Gastroesophageal sphincter (tissue), 4 donors: Measurements from ENCODE around the gene RNF113B. TPM values are rescaled to one million over a fixed set of nuclear protein-coding genes. Genes with fewer than 3 reads are reported as not detected.

Source experiments
- ATAC-seq: fragments of 150-250 bp; one replicate; pipeline ENCODE4 v1.9.1; 2016; ENCODE audit warnings: mild to moderate bottlenecking, moderate library complexity
- H3K27ac ChIP-seq, 4 donors: fragments of 200-600 bp; sonication (generic) in 3 of 4; 1 replicate in 3 of 4; 2 replicates in 1 of 4; pipeline ENCODE4 v1.5.1; 2016 to 2019
- H3K27me3 ChIP-seq: fragments of 200-600 bp; sonication (generic); one replicate; pipeline ENCODE4 v1.5.1; 2019
- H3K36me3 ChIP-seq, 2 donors: fragments of 200-600 bp; sonication (generic); one replicate each; pipeline ENCODE4 v1.5.1; 2019; ENCODE audit warnings: control low read depth in 1 of 2
- H3K4me1 ChIP-seq, 3 donors: fragments of 200-600 bp; sonication (generic); 1 replicate in 2 of 3; 2 replicates in 1 of 3; pipeline ENCODE4 v1.5.1; 2016 to 2019; ENCODE audit warnings: control low read depth in 2 of 3
- H3K4me3 ChIP-seq, 2 donors: fragments of 200-600 bp; sonication (generic); one replicate each; pipeline ENCODE4 v1.5.1; 2019; ENCODE audit warnings: mild to moderate bottlenecking in 1 of 2, moderate library complexity in 1 of 2
- H3K9me3 ChIP-seq, 3 donors: fragments of 200-600 bp; sonication (generic); one replicate each; pipeline ENCODE4 v1.5.1; 2017 to 2019; ENCODE audit warnings: control low read depth in 2 of 3
- EP300 ChIP-seq: sonication (generic); formaldehyde crosslinking; IDR thresholded peaks from one replicate; pipeline ENCODE4 v1.6.1; 2017; ENCODE audit warnings: antibody characterized with exemption, mild to moderate bottlenecking
- POLR2A ChIP-seq, 2 donors: fragments of 450-650 bp; IDR thresholded peaks; one replicate each; pipeline ENCODE4 v1.6.1; 2017; ENCODE audit warnings: antibody characterized with exemption in 2 of 2, mild to moderate bottlenecking in 2 of 2, moderate library complexity in 1 of 2
- POLR2AphosphoS5 ChIP-seq: sonication (generic); formaldehyde crosslinking; IDR thresholded peaks from one replicate; pipeline ENCODE4 v1.6.1; 2017; ENCODE audit warnings: antibody characterized with exemption
- WGBS, 2 donors: methylation state at CpG; one replicate each; pipeline ENCODE4 v1.1.5; 2018; ENCODE audit warnings: low coverage in 1 of 2; 5-methylcytosine and 5-hydroxymethylcytosine counted together
- total RNA-seq, 4 donors: library from RNA; depleted of rRNA; stranded (reverse); fragments of >200 nt; gene quantifications; one replicate each; pipeline ENCODE4 v1.1.0, GENCODE V29; 2016
- TF ChIP-seq, protein P1 (sequence below), 4 experiments: fragments of 200-600 bp in 2 of 4; fragments of 450-650 bp in 2 of 4; sonication (generic) in 1 of 4; IDR thresholded peaks; one replicate each; pipeline ENCODE4 v1.5.1; 2017 to 2019; ENCODE audit warnings: antibody characterized with exemption in 4 of 4, mild to moderate bottlenecking in 2 of 4, moderate library complexity in 2 of 4

Gene RNF113B
- total RNA-seq, 4 donors from 2014 or later: not detected

DNA sequence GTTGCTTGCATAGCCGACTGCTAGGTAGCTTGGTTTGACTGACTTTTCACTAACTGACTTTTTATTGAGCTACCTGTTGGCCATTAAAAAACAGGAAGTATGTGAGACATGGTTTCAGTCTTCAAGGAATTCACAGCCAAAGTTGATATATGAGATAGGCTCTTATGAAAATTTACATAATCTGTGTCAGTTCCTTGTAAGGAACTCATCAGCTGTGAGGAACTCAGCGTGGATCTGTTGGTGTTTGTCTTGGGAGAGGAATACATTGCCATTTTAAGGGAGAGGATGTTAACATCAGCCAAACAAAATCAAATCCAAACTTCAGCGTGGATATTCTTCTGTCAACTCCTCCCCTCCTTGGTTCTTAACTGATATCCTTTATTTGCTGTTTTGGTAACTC lies 2.0 kb downstream of the RNF113B start:
- no peak for TF ChIP-seq POLR2AphosphoS5
- TF ChIP-seq, protein P1, sequence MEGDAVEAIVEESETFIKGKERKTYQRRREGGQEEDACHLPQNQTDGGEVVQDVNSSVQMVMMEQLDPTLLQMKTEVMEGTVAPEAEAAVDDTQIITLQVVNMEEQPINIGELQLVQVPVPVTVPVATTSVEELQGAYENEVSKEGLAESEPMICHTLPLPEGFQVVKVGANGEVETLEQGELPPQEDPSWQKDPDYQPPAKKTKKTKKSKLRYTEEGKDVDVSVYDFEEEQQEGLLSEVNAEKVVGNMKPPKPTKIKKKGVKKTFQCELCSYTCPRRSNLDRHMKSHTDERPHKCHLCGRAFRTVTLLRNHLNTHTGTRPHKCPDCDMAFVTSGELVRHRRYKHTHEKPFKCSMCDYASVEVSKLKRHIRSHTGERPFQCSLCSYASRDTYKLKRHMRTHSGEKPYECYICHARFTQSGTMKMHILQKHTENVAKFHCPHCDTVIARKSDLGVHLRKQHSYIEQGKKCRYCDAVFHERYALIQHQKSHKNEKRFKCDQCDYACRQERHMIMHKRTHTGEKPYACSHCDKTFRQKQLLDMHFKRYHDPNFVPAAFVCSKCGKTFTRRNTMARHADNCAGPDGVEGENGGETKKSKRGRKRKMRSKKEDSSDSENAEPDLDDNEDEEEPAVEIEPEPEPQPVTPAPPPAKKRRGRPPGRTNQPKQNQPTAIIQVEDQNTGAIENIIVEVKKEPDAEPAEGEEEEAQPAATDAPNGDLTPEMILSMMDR (IDR thresholded peaks at IDR 0.05): no peak
- TF ChIP-seq EP300: no peak
- TF ChIP-seq POLR2A (IDR thresholded peaks at IDR 0.05): no peak
- ATAC-seq: no peak
- no peaks in the 10 kb centered on the region for H3K36me3 ChIP-seq
- WGBS, 2 donors: 36 to 64% methylated on average over 2 to 3 of the region's 3 CpGs
- H3K9me3 ChIP-seq: no peaks in the 10 kb centered on the region
- H3K27ac ChIP-seq: peak overlapping the region in 1 of 4 donors; percentile 76
- no peak overlapping the region for H3K4me3 ChIP-seq
- H3K4me1 ChIP-seq: peaks cover 9 to 48% (median 28%) of the 10 kb centered on the region in 3 donors
- no peaks in the 10 kb centered on the region for H3K27me3 ChIP-seq

DNA sequence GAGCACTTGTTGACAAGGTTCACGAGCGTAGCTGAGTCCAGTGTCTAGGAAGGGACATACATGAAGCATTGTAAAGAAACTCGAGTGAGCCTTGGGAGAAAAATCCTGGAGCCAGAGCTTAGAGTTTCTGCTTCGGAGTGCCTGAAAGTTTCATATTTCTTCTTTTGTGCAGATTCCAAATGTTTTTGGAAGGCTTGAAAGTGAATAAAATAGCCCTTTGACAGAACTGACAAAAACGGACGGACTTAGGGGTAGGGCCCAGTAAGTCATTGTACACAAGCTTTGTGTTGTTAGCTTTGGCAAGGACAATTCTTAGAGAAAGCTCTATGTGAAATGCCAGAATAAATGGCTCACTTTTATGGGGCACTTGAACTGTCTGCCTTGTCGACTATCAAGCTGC lies 2.8 kb downstream of the RNF113B start:
- no peak for ATAC-seq
- WGBS, 2 donors: 34 to 40% methylated on average over 6 to 7 of the region's 7 CpGs

DNA sequence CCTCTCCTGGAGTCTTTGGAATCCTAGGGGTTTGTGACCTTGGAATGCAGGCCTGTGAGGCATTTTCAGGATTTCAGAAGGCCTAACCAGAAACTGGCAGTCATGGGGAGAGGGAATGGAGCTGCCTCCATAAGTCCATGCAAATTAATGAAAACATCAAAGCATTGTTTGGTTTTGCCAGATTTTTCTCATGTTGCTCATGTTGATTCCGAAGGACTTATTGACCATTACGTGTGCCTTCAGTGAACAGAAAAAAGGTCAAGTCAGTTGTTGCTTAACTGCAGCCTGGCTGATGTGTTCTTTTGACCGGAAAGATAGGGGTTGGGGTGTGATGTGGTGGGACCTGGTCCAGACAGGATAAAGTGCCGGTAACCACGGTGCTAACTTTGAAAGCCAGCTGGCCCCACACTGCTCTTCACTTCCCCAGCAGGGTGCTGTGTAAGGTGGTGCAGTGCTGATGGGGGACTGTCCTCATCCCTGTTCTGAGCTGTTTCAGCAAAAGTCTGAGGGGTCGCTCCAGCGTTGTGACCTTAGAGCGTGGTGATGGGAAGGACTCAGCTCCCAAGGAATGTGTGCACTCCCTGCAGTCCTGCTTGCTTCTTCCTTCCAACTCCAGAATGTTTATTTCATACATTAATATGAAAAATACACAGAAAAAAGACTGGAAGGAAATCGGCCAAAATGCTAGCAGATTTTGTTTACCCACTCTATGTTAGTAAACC lies 3.5 kb downstream of the RNF113B start:
- TF ChIP-seq EP300: no peak
- TF ChIP-seq POLR2A (IDR thresholded peaks at IDR 0.05): no peak
- TF ChIP-seq, protein P1 (IDR thresholded peaks at IDR 0.05): no peak
- peak; percentile 97 for TF ChIP-seq POLR2AphosphoS5
- Histone ChIP-seq H3K27me3 (no peaks in the 10 kb centered on the region), H3K36me3 (no peaks in the 10 kb centered on the region), H3K27ac (peak overlapping the region in 3 of 4 donors; percentile 60 to 76 (median 66)), H3K9me3 (no peaks in the 10 kb centered on the region), H3K4me3 (no peak overlapping the region), H3K4me1 (peaks cover 9 to 48% (median 28%) of the 10 kb centered on the region in 3 donors)
- ATAC-seq: peak; percentile 73
- WGBS, 2 donors: 10 to 11% methylated on average over 2 to 7 of the region's 9 CpGs

More for the DNA sequence above, 2.8 kb downstream of the RNF113B start:
- H3K27me3 ChIP-seq: no peaks in the 10 kb centered on the region
- H3K4me1 ChIP-seq: peaks cover 9 to 48% (median 28%) of the 10 kb centered on the region in 3 donors
- H3K27ac ChIP-seq: peak overlapping the region in 2 of 4 donors; percentile 60 to 76
- H3K4me3 ChIP-seq: no peak overlapping the region
- H3K36me3 ChIP-seq: no peaks in the 10 kb centered on the region
- no peaks in the 10 kb centered on the region for H3K9me3 ChIP-seq
- TF ChIP-seq POLR2A (IDR thresholded peaks at IDR 0.05) (no peak), POLR2AphosphoS5 (no peak), EP300 (no peak)
- TF ChIP-seq, protein P1 (IDR thresholded peaks at IDR 0.05): no peak

DNA sequence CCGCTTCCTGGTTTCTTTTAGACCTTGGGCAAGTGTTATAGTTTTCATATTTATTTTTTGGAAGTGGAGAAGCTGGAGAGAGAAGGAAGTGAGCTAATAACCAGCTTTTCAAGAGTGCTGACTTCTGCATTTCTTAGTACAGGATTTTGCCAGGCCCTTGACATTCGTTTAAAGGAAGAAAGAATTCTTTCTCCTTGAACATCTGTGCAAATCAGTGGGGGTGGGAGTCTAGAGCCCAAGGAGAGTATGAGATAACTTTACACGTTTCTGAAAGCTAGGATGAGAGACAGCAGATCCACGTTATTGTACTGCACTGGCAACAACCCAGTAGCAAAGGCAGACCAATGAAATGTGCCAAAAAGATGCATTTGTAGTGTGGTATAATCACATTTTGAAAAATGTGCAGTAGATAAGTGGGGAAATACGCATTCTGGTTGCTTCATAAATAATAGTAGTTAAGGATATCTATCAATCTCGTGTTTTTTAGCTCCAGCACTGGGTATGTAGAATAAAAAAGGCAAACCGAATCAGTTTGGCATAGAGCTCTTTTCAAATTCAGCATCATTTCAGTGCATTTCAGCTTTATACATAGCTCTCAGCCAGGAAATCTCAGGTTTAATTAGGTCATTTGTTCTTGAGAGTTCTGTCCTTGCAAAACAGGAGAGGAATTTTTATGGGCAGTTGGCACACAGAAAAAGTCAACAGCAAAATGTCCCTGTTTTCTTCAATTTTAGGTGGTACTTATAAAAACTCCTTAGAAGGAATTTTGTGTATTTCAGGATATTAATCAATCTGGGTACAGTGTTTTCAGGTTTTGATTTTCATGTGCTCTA lies 4.3 kb downstream of the RNF113B start:
- H3K9me3 ChIP-seq: no peaks in the 10 kb centered on the region
- ATAC-seq: peak; percentile 18
- no peaks in the 10 kb centered on the region for H3K27me3 ChIP-seq
- H3K27ac ChIP-seq: peak overlapping the region; percentile 12 to 76 (median 63)
- WGBS, 2 donors: 18 to 28% methylated on average over 7 of the region's 7 CpGs
- no peak overlapping the region for H3K4me3 ChIP-seq
- TF ChIP-seq EP300: no peak
- TF ChIP-seq, protein P1 (IDR thresholded peaks at IDR 0.05): no peak
- no peak for TF ChIP-seq POLR2AphosphoS5
- no peak for TF ChIP-seq POLR2A (IDR thresholded peaks at IDR 0.05)
- peaks cover 9 to 48% (median 28%) of the 10 kb centered on the region in 3 donors for H3K4me1 ChIP-seq
- no peaks in the 10 kb centered on the region for H3K36me3 ChIP-seq
